Smooth muscle cell (in vitro differentiated cells): ENCODE data around the gene GEMIN4. TPM values are rescaled to one million over a fixed set of nuclear protein-coding genes. Genes with fewer than 3 reads are reported as not detected.

ENCODE experiments used
- DNase-seq: peaks from one replicate; lab custom pipeline; 2025; ENCODE audit not compliant: unreplicated experiment; lab: John Stamatoyannopoulos, UW
- H2AFZ ChIP-seq: fragments of 200-600 bp; sonication (generic); 2 replicates; pipeline ENCODE4 v1.6.0; 2016; ENCODE audit warnings: antibody characterized with exemption, low read depth, mild to moderate bottlenecking
- H3F3A ChIP-seq: fragments of 200-600 bp; sonication (generic); 2 replicates; pipeline ENCODE4 v1.6.0; 2017; ENCODE audit warnings: antibody characterized with exemption, low read depth
- H3K27ac ChIP-seq: fragments of 200-600 bp; sonication (generic); 2 replicates; pipeline ENCODE4 v1.5.1; 2016; ENCODE audit warnings: low read depth, mild to moderate bottlenecking
- H3K27me3 ChIP-seq: fragments of 200-600 bp; sonication (generic); 2 replicates; pipeline ENCODE4 v1.6.1; 2016; ENCODE audit warnings: low read depth, mild to moderate bottlenecking
- H3K36me3 ChIP-seq: fragments of 200-600 bp; sonication (generic); 2 replicates; pipeline ENCODE4 v1.5.1; 2016; ENCODE audit warnings: low read depth
- H3K4me1 ChIP-seq: fragments of 200-600 bp; sonication (generic); 2 replicates; pipeline ENCODE4 v1.5.1; 2016; ENCODE audit warnings: low read depth
- H3K4me2 ChIP-seq: fragments of 200-600 bp; sonication (generic); 2 replicates; pipeline ENCODE4 v1.6.0; 2016; ENCODE audit warnings: mild to moderate bottlenecking
- H3K4me3 ChIP-seq: fragments of 200-600 bp; sonication (generic); 2 replicates; pipeline ENCODE4 v1.5.1; 2016; ENCODE audit warnings: mild to moderate bottlenecking
- H3K79me2 ChIP-seq: fragments of 200-600 bp; sonication (generic); 2 replicates; pipeline ENCODE4 v1.6.0; 2016; ENCODE audit warnings: low read depth, mild to moderate bottlenecking
- H3K9ac ChIP-seq: fragments of 200-600 bp; sonication (generic); 2 replicates; pipeline ENCODE4 v1.6.0; 2016; ENCODE audit warnings: low read depth
- H3K9me3 ChIP-seq: fragments of 200-600 bp; sonication (generic); replicated peaks from 2 replicates; pipeline ENCODE4 v1.5.1; 2016; ENCODE audit warnings: low read depth
- H4K20me1 ChIP-seq: fragments of 200-600 bp; sonication (generic); 2 replicates; pipeline ENCODE4 v1.6.0; 2016; ENCODE audit warnings: low read depth
- CTCF ChIP-seq: fragments of 200-600 bp; sonication (generic); IDR thresholded peaks from 2 replicates; pipeline ENCODE4 v1.5.1; 2017; ENCODE audit warnings: borderline replicate concordance, mild to moderate bottlenecking, antibody characterized with exemption; ENCODE audit not compliant: insufficient read depth, poor library complexity, severe bottlenecking
- WGBS: methylation state at CpG from one replicate; pipeline ENCODE4 v1.1.7; 2016; ENCODE audit warnings: low lambda C conversion rate; 5-methylcytosine and 5-hydroxymethylcytosine counted together
- polyA plus RNA-seq: library from polyadenylated mRNA; unstranded; fragments of >200 nt; fragmentation: Nextera tagmentation; extraction: Ambion mirVana; gene quantifications from 2 replicates; pipeline ENCODE4 v1.2.1, GENCODE V29; 2016
- total RNA-seq: library from RNA; depleted of rRNA; stranded (reverse); fragments of >200 nt; gene quantifications from 2 replicates; pipeline ENCODE4 v1.2.3, GENCODE V29; 2014

Gene GEMIN4
- total and polyA plus RNA-seq, 2 experiments from 2014 or later = 10.5 to 18.8 TPM

GRCh38 chr17:720706-721539 is 31.1 kb downstream of the GEMIN4 start:
- no peak overlapping the region for H3K9ac ChIP-seq
- TF ChIP-seq CTCF = no peak
- H3K27ac ChIP-seq = no peak overlapping the region
- H4K20me1 ChIP-seq = no peaks in the 10 kb centered on the region
- H3K4me2 ChIP-seq = no peak overlapping the region
- H3K4me1 ChIP-seq = no peaks in the 10 kb centered on the region
- no peak overlapping the region for H3K4me3 ChIP-seq
- H3K9me3 ChIP-seq = no peaks in the 10 kb centered on the region
- 87% methylated on average over 13 of the region's 13 CpGs for WGBS
- H3F3A ChIP-seq = peaks cover 10% of the 10 kb centered on the region
- no peaks in the 10 kb centered on the region for H3K36me3 ChIP-seq
- no peaks in the 10 kb centered on the region for H3K79me2 ChIP-seq
- no peak for DNase-seq
- H3K27me3 ChIP-seq = no peaks in the 10 kb centered on the region
- no peak overlapping the region for H2AFZ ChIP-seq

GRCh38 chr17:718075-718474 is 34.0 kb downstream of the GEMIN4 start:
- Histone ChIP-seq H4K20me1 (peaks cover 5% of the 10 kb centered on the region), H3K9me3 (no peaks in the 10 kb centered on the region), H3K4me2 (no peak overlapping the region), H3K36me3 (no peaks in the 10 kb centered on the region), H3K27me3 (no peaks in the 10 kb centered on the region), H3F3A (peaks cover 10% of the 10 kb centered on the region), H3K9ac (no peak overlapping the region), H3K27ac (no peak overlapping the region), H3K4me1 (peaks cover 8% of the 10 kb centered on the region), H3K79me2 (peaks cover 15% of the 10 kb centered on the region), H3K4me3 (no peak overlapping the region), H2AFZ (no peak overlapping the region)
- 94% methylated on average over 5 of the region's 5 CpGs for WGBS
- no peak for DNase-seq
- TF ChIP-seq CTCF = no peak

GRCh38 chr17:708132-708531 is 43.9 kb downstream of the GEMIN4 start:
- H3K4me3 ChIP-seq = no peak overlapping the region
- no peak overlapping the region for H3K4me2 ChIP-seq
- H3F3A ChIP-seq = no peaks in the 10 kb centered on the region
- H4K20me1 ChIP-seq = peaks cover 49% of the 10 kb centered on the region
- H3K9me3 ChIP-seq = no peaks in the 10 kb centered on the region
- peaks cover under 1% of the 10 kb centered on the region for H3K4me1 ChIP-seq
- no peak overlapping the region for H3K27ac ChIP-seq
- WGBS = 89% methylated on average over 5 of the region's 5 CpGs
- TF ChIP-seq CTCF = no peak
- no peak overlapping the region for H2AFZ ChIP-seq
- H3K79me2 ChIP-seq = peaks cover 79% of the 10 kb centered on the region
- no peaks in the 10 kb centered on the region for H3K27me3 ChIP-seq
- DNase-seq = no peak
- no peaks in the 10 kb centered on the region for H3K36me3 ChIP-seq
- H3K9ac ChIP-seq = no peak overlapping the region

- Histone ChIP-seq H3K4me2 (no peak overlapping the region), H3K4me3 (no peak overlapping the region), H3K79me2 (peaks cover 57% of the 10 kb centered on the region), H3K9ac (no peak overlapping the region), H3K27ac (no peak overlapping the region), H3K4me1 (no peaks in the 10 kb centered on the region), H2AFZ (no peak overlapping the region), H3F3A (peaks cover 2% of the 10 kb centered on the region), H3K9me3 (no peaks in the 10 kb centered on the region), H3K27me3 (no peaks in the 10 kb centered on the region), H3K36me3 (no peaks in the 10 kb centered on the region), H4K20me1 (peaks cover 31% of the 10 kb centered on the region)
- DNase-seq = no peak
- TF ChIP-seq CTCF = no peak
- WGBS = 36% methylated on average over 6 of the region's 6 CpGs
These were observed 46.2 kb downstream of the GEMIN4 start for GRCh38 chr17:705863-706262.
